Hepatocyte (in vitro differentiated cells): ENCODE data around the gene STYXL2. TPM values are rescaled to one million over a fixed set of nuclear protein-coding genes. Genes with fewer than 3 reads are reported as not detected.
A peak's percentile ranks its signal among the peaks of the same experiment; 100 is the strongest.

Experiments
- DNase-seq: peaks from one replicate; pipeline ENCODE4 v3.0.0-alpha.2; 2016; ENCODE audit warnings: low spot score
- H2AFZ ChIP-seq: fragments of 200-600 bp; sonication (generic); 2 replicates; pipeline ENCODE4 v1.6.0; 2016; ENCODE audit warnings: antibody characterized with exemption, mild to moderate bottlenecking
- H3K27ac ChIP-seq: fragments of 200-600 bp; sonication (generic); 2 replicates; pipeline ENCODE4 v1.5.1; 2016; ENCODE audit warnings: mild to moderate bottlenecking
- H3K27me3 ChIP-seq: fragments of 200-600 bp; sonication (generic); 2 replicates; pipeline ENCODE4 v1.6.1; 2016
- H3K36me3 ChIP-seq: fragments of 200-600 bp; sonication (generic); replicated peaks from 2 replicates; pipeline ENCODE4 v1.5.1; 2016; ENCODE audit warnings: low read depth; ENCODE audit not compliant: insufficient read depth
- H3K4me1 ChIP-seq: fragments of 200-600 bp; sonication (generic); 2 replicates; pipeline ENCODE4 v1.5.1; 2016; ENCODE audit warnings: mild to moderate bottlenecking, moderate library complexity; ENCODE audit not compliant: insufficient read depth
- H3K4me2 ChIP-seq: fragments of 200-600 bp; sonication (generic); 2 replicates; pipeline ENCODE4 v1.6.0; 2016
- H3K4me3 ChIP-seq: fragments of 200-600 bp; sonication (generic); 2 replicates; pipeline ENCODE4 v1.5.1; 2016; ENCODE audit warnings: mild to moderate bottlenecking
- H3K79me2 ChIP-seq: fragments of 200-600 bp; sonication (generic); 2 replicates; pipeline ENCODE4 v1.6.0; 2017; ENCODE audit warnings: mild to moderate bottlenecking
- H3K9me2 ChIP-seq: fragments of 200-600 bp; sonication (generic); replicated peaks from 2 replicates; pipeline ENCODE4 v1.6.0; 2017; ENCODE audit warnings: mild to moderate bottlenecking; ENCODE audit not compliant: insufficient read depth
- H3K9me3 ChIP-seq: fragments of 200-600 bp; sonication (generic); 2 replicates; pipeline ENCODE4 v1.5.1; 2016; ENCODE audit warnings: low read depth, mild to moderate bottlenecking
- H4K20me1 ChIP-seq: fragments of 200-600 bp; sonication (generic); 2 replicates; pipeline ENCODE4 v1.6.0; 2016; ENCODE audit warnings: mild to moderate bottlenecking; ENCODE audit not compliant: insufficient read depth, poor library complexity, severe bottlenecking
- EZH2 ChIP-seq: fragments of 200-600 bp; sonication (generic); IDR thresholded peaks from 2 replicates; pipeline ENCODE4 v1.6.1; 2016; ENCODE audit warnings: antibody characterized with exemption, mild to moderate bottlenecking, borderline replicate concordance
- EZH2phosphoT487 ChIP-seq: fragments of 200-600 bp; sonication (generic); IDR thresholded peaks from one replicate; pipeline ENCODE4 v1.6.1; 2018; ENCODE audit warnings: antibody characterized with exemption, mild to moderate bottlenecking, low read depth, moderate library complexity; ENCODE audit not compliant: unreplicated experiment, severe bottlenecking
- WGBS: methylation state at CpG from one replicate; pipeline ENCODE4 v1.1.6; 2016; ENCODE audit warnings: low lambda C conversion rate; ENCODE audit errors: missing lambda C conversion rate; 5-methylcytosine and 5-hydroxymethylcytosine counted together
- polyA plus RNA-seq: library from polyadenylated mRNA; unstranded; fragments of >200 nt; fragmentation: Nextera tagmentation; extraction: Ambion mirVana; gene quantifications from 2 replicates; pipeline ENCODE4 v1.2.1, GENCODE V29; 2016
- total RNA-seq: library from RNA; depleted of rRNA; stranded (reverse); fragments of >200 nt; gene quantifications from 2 replicates; pipeline ENCODE4 v1.2.3, GENCODE V29; 2014
- TF ChIP-seq, protein P1 (sequence below): fragments of 200-600 bp; sonication (generic); IDR thresholded peaks from 2 replicates; pipeline ENCODE4 v1.5.1; 2016; ENCODE audit warnings: antibody characterized with exemption, mild to moderate bottlenecking; ENCODE audit not compliant: poor library complexity

STYXL2 gene
- total and polyA plus RNA-seq, 2 experiments from 2014 or later: 0.07 to 0.40 TPM

DNA sequence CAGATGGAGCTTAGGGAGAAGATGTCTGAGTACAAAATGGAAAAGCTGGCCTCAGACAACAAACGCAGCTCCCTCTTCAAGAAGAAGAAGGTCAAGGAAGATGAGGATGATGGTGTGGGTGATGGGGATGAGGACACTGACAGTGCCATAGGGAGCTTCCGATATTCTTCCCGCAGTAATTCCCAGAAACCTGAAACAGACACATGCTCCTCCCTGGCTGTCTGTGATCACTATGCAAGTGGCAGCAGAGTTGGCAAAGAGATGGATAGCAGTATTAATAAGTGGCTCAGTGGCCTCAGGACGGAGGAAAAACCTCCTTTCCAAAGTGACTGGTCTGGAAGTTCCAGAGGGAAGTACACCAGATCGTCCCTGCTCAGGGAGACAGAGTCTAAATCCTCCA, 33.8 kb downstream of the STYXL2 start:
- no peaks in the 10 kb centered on the region for H3K4me1 ChIP-seq
- no peaks in the 10 kb centered on the region for H3K9me3 ChIP-seq
- DNase-seq: no peak
- H3K9me2 ChIP-seq: no peaks in the 10 kb centered on the region
- no peaks in the 10 kb centered on the region for H4K20me1 ChIP-seq
- TF ChIP-seq, protein P1, sequence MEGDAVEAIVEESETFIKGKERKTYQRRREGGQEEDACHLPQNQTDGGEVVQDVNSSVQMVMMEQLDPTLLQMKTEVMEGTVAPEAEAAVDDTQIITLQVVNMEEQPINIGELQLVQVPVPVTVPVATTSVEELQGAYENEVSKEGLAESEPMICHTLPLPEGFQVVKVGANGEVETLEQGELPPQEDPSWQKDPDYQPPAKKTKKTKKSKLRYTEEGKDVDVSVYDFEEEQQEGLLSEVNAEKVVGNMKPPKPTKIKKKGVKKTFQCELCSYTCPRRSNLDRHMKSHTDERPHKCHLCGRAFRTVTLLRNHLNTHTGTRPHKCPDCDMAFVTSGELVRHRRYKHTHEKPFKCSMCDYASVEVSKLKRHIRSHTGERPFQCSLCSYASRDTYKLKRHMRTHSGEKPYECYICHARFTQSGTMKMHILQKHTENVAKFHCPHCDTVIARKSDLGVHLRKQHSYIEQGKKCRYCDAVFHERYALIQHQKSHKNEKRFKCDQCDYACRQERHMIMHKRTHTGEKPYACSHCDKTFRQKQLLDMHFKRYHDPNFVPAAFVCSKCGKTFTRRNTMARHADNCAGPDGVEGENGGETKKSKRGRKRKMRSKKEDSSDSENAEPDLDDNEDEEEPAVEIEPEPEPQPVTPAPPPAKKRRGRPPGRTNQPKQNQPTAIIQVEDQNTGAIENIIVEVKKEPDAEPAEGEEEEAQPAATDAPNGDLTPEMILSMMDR: no peak
- TF ChIP-seq EZH2: no peak
- TF ChIP-seq EZH2phosphoT487: no peak
- no peak overlapping the region for H3K4me2 ChIP-seq
- H3K36me3 ChIP-seq: no peaks in the 10 kb centered on the region
- no peak overlapping the region for H3K4me3 ChIP-seq
- WGBS: 87% methylated on average over 5 of the region's 5 CpGs
- H3K27ac ChIP-seq: no peak overlapping the region
- no peaks in the 10 kb centered on the region for H3K79me2 ChIP-seq
- H3K27me3 ChIP-seq: no peaks in the 10 kb centered on the region
- H2AFZ ChIP-seq: no peak overlapping the region

DNA sequence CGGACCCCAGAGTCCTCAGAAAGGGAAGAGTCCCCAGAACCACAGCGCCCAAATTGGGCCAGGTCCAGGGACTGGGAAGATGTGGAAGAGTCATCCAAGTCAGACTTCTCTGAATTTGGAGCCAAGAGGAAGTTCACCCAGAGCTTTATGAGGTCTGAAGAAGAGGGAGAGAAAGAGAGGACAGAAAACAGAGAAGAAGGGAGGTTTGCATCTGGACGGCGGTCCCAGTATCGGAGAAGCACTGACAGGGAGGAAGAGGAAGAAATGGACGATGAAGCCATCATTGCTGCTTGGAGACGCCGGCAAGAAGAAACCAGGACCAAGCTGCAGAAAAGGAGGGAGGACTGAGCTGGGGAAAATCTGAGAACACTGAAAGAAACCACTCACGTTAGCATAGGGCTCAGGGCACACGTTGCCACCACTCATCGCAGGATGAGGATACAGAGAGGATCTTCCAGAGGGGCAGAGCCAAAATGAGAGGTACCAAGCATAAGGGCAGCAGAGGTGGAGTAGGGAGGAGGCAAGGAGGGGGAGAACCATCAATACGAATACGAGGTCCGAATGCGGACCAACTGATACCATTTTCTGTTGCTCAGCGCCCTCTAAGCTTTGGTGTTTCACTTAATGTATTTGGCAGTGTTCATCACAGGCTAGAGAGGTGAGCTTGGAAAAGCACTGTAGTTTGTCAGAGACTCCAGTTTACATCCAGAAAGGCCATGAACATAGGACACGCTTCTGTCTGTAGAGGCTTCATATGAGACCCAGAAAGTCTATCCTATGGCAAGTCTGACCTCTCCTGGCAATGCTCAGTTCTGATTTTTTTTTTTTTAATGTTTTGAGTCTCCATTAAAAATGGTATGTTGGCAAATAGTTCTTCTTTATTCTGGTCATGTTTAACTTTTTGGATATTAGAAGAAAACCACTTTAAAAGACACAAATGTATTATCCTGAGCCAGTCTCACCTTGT, 34.7 kb downstream of the STYXL2 start:
- TF ChIP-seq, protein P1: peak; percentile 15
- no peak for TF ChIP-seq EZH2
- H3K36me3 ChIP-seq: no peaks in the 10 kb centered on the region
- no peak overlapping the region for H2AFZ ChIP-seq

DNA sequence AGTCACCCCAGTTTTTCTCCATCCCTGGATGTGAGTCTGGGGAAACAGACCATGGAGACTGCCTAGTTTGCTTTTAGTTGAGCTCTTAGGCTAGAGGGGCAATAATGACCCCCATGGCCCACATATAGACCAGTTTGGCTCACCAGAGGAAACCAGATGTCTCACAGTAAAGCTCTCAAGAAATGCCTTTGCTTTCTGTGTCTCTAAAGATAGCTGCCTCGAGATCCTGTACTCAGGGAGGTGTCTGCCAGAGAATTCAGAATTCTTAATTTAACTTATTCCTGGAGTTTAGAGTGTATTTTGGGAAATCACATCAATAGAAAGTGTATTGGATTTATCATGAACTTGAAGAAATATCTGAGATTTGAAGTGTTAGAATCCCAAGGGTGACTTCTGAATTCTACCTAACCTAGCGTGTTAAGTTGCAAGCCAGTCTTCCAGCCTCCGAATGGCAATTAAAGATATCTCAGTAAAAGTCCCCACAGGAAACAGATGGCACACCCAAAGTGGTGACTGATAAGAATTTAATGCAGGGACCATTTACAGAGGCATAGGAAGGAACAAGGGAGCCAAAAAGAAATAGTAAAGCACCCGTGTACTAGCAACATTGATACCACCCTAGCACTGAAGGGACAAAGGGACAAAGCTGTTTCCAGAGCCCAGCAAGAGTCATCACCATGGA, 37.1 kb downstream of the STYXL2 start:
- Histone ChIP-seq H3K36me3 (no peaks in the 10 kb centered on the region), H3K4me3 (no peak overlapping the region), H3K4me1 (no peaks in the 10 kb centered on the region), H2AFZ (no peak overlapping the region), H3K27ac (no peak overlapping the region), H3K4me2 (no peak overlapping the region), H3K27me3 (no peaks in the 10 kb centered on the region), H3K9me3 (no peaks in the 10 kb centered on the region), H4K20me1 (no peaks in the 10 kb centered on the region), H3K9me2 (no peaks in the 10 kb centered on the region), H3K79me2 (no peaks in the 10 kb centered on the region)
- TF ChIP-seq, protein P1: no peak
- TF ChIP-seq EZH2phosphoT487: no peak
- TF ChIP-seq EZH2: no peak
- DNase-seq: no peak
- 76% methylated on average over 4 of the region's 4 CpGs for WGBS

More for the DNA sequence above, 34.7 kb downstream of the STYXL2 start:
- H3K4me3 ChIP-seq: no peak overlapping the region
- no peak for DNase-seq
- H3K9me3 ChIP-seq: no peaks in the 10 kb centered on the region
- no peaks in the 10 kb centered on the region for H3K27me3 ChIP-seq
- 90% methylated on average over 17 of the region's 17 CpGs for WGBS
- H3K9me2 ChIP-seq: no peaks in the 10 kb centered on the region
- no peaks in the 10 kb centered on the region for H4K20me1 ChIP-seq
- H3K4me1 ChIP-seq: no peaks in the 10 kb centered on the region
- H3K4me2 ChIP-seq: no peak overlapping the region
- no peaks in the 10 kb centered on the region for H3K79me2 ChIP-seq
- no peak overlapping the region for H3K27ac ChIP-seq
